Progenitor cell of endocrine pancreas (in vitro differentiated cells): ENCODE measurements around the gene TTC23. TPM values are rescaled to one million over a fixed set of nuclear protein-coding genes. Genes with fewer than 3 reads are reported as not detected.

Source experiments
- DNase-seq: peaks from one replicate; pipeline ENCODE4 v3.0.0; 2021; ENCODE audit warnings: low spot score; ENCODE audit not compliant: unreplicated experiment
- H3K27ac Mint-ChIP-seq: 2 replicates; pipeline ENCODE4 v1.8.0; 2021; ENCODE audit warnings: mild to moderate bottlenecking, moderate library complexity, mixed read lengths
- H3K27me3 Mint-ChIP-seq: 2 replicates; pipeline ENCODE4 v1.8.0; 2021; ENCODE audit warnings: mixed read lengths
- H3K36me3 Mint-ChIP-seq: 2 replicates; pipeline ENCODE4 v1.8.0; 2022; ENCODE audit warnings: mixed read lengths; ENCODE audit not compliant: insufficient read depth
- H3K4me1 Mint-ChIP-seq: 2 replicates; pipeline ENCODE4 v1.8.0; 2021; ENCODE audit warnings: low read depth, mixed read lengths
- H3K4me3 Mint-ChIP-seq: 2 replicates; pipeline ENCODE4 v1.8.0; 2021; ENCODE audit warnings: low read depth, mild to moderate bottlenecking, moderate library complexity, mixed read lengths
- H3K9me3 Mint-ChIP-seq: 2 replicates; pipeline ENCODE4 v1.8.0; 2021; ENCODE audit warnings: low read depth, mixed read lengths
- CTCF ChIP-seq: fragments of 200-600 bp; sonication (generic); IDR thresholded peaks from one replicate; pipeline ENCODE4 v1.5.0; 2021; ENCODE audit warnings: antibody characterized with exemption, mild to moderate bottlenecking; ENCODE audit not compliant: unreplicated experiment
- total RNA-seq: library from RNA; stranded (reverse); gene quantifications from 2 replicates; pipeline ENCODE4 v1.2.1, GENCODE V29; 2021

TTC23 gene
- total RNA-seq, 1 donor from 2014 or later, result 28.4 TPM

DNA sequence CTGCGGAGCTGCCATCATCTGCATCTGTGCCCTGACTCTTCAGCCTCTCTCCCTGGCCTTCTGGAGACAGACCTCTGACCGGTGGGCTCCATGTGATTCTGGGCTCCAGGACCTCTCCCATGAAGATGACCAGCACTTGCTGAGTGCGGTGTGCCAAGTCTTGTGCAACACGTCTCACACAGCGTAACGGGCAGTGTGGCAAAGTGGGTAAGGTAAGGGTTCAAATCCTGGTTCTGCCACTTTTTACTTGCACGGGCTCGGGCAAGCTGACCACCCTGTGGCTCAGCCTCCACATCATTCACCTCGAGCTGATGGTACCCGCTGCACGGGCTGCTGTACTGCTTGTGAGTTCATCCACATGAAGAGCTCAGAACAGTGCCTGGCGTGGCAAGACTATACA is 151.0 kb downstream of the TTC23 start:
- Mint-ChIP-seq H3K27me3 (peaks cover 71% of the 10 kb centered on the region), H3K9me3 (no peaks in the 10 kb centered on the region), H3K27ac (no peak overlapping the region), H3K4me1 (no peaks in the 10 kb centered on the region), H3K36me3 (no peaks in the 10 kb centered on the region), H3K4me3 (no peak overlapping the region)
- no peak for TF ChIP-seq CTCF
- no peak for DNase-seq

GRCh38 chr15:99097441-99098410 is 151.7 kb downstream of the TTC23 start:
- no peaks in the 10 kb centered on the region for H3K36me3 Mint-ChIP-seq
- no peaks in the 10 kb centered on the region for H3K9me3 Mint-ChIP-seq
- peaks cover 65% of the 10 kb centered on the region for H3K27me3 Mint-ChIP-seq
- H3K4me1 Mint-ChIP-seq, result no peaks in the 10 kb centered on the region
- no peak for DNase-seq
- TF ChIP-seq CTCF, result no peak
- H3K27ac Mint-ChIP-seq, result no peak overlapping the region
- no peak overlapping the region for H3K4me3 Mint-ChIP-seq

GRCh38 chr15:99096894-99097426 is 152.4 kb downstream of the TTC23 start:
- Mint-ChIP-seq H3K4me3 (no peak overlapping the region), H3K4me1 (no peaks in the 10 kb centered on the region), H3K36me3 (no peaks in the 10 kb centered on the region), H3K27me3 (peaks cover 58% of the 10 kb centered on the region), H3K27ac (no peak overlapping the region), H3K9me3 (no peaks in the 10 kb centered on the region)
- DNase-seq, result no peak
- TF ChIP-seq CTCF, result no peak

- H3K4me3 Mint-ChIP-seq, result no peak overlapping the region
- H3K27me3 Mint-ChIP-seq, result peaks cover 53% of the 10 kb centered on the region
- no peak for TF ChIP-seq CTCF
- no peaks in the 10 kb centered on the region for H3K9me3 Mint-ChIP-seq
- no peaks in the 10 kb centered on the region for H3K36me3 Mint-ChIP-seq
- no peak for DNase-seq
- no peaks in the 10 kb centered on the region for H3K4me1 Mint-ChIP-seq
- no peak overlapping the region for H3K27ac Mint-ChIP-seq
These were observed 153.0 kb downstream of the TTC23 start for GRCh38 chr15:99096173-99096893.

- Mint-ChIP-seq H3K4me1 (no peaks in the 10 kb centered on the region), H3K27ac (no peak overlapping the region), H3K27me3 (peaks cover 51% of the 10 kb centered on the region), H3K36me3 (no peaks in the 10 kb centered on the region), H3K9me3 (no peaks in the 10 kb centered on the region), H3K4me3 (no peak overlapping the region)
- no peak for DNase-seq
- TF ChIP-seq CTCF, result no peak
These were observed 153.8 kb downstream of the TTC23 start for GRCh38 chr15:99095626-99096025.
